Esophagus muscularis mucosa (tissue), 4 donors: ENCODE measurements around the gene MYOM3. TPM values are rescaled to one million over a fixed set of nuclear protein-coding genes. Genes with fewer than 3 reads are reported as not detected.
A peak's percentile ranks its signal among the peaks of the same experiment; 100 is the strongest.

Source experiments
- DNase-seq: peaks from one replicate; pipeline ENCODE4 v3.0.0-alpha.2; 2017; ENCODE audit errors: extremely low spot score
- H3K27ac ChIP-seq, 4 donors: fragments of 200-600 bp; sonication (generic); replicated peaks in 1 of 4; 1 replicate in 3 of 4; 2 replicates in 1 of 4; pipeline ENCODE4 v1.5.1; 2016 to 2019; ENCODE audit warnings: mild to moderate bottlenecking in 1 of 4
- H3K27me3 ChIP-seq, 4 donors: fragments of 200-600 bp; sonication (generic); one replicate each; pipeline versions ENCODE4 v1.5.1 to v1.6.0; 2016 to 2019
- H3K36me3 ChIP-seq, 4 donors: fragments of 200-600 bp; sonication (generic); one replicate each; pipeline ENCODE4 v1.5.1; 2016 to 2019
- H3K4me1 ChIP-seq, 4 donors: fragments of 200-600 bp; sonication (generic); one replicate each; pipeline ENCODE4 v1.5.1; 2016 to 2019
- H3K4me3 ChIP-seq, 4 donors: fragments of 200-600 bp; sonication (generic); 1 replicate in 2 of 4; 2 replicates in 2 of 4; pipeline ENCODE4 v1.5.1; 2016 to 2019; ENCODE audit warnings: mild to moderate bottlenecking in 4 of 4, moderate library complexity in 1 of 4
- H3K9me3 ChIP-seq, 4 donors: fragments of 200-600 bp; sonication (generic); 1 replicate in 3 of 4; 2 replicates in 1 of 4; pipeline ENCODE4 v1.5.1; 2016 to 2019
- CTCF ChIP-seq, 3 experiments: fragments of 200-600 bp in 2 of 3; fragments of 450-650 bp in 1 of 3; sonication (generic) in 2 of 3; IDR thresholded peaks; one replicate each; pipeline ENCODE4 v1.5.1; 2017 to 2019; ENCODE audit warnings: antibody characterized with exemption in 3 of 3, mild to moderate bottlenecking in 2 of 3, moderate library complexity in 1 of 3
- EP300 ChIP-seq: sonication (generic); formaldehyde crosslinking; IDR thresholded peaks from one replicate; pipeline ENCODE4 v1.6.1; 2017; ENCODE audit warnings: antibody characterized with exemption
- POLR2A ChIP-seq: fragments of 450-650 bp; IDR thresholded peaks from one replicate; pipeline ENCODE4 v1.6.1; 2017; ENCODE audit warnings: antibody characterized with exemption, moderate library complexity, mild to moderate bottlenecking, low read depth
- POLR2AphosphoS5 ChIP-seq, 2 donors: sonication (generic); formaldehyde crosslinking; IDR thresholded peaks; one replicate each; pipeline ENCODE4 v1.6.1; 2017; ENCODE audit warnings: antibody characterized with exemption in 2 of 2
- WGBS: methylation state at CpG from one replicate; pipeline ENCODE4 v1.1.5; 2018; 5-methylcytosine and 5-hydroxymethylcytosine counted together
- intact Hi-C: fragments of 100-400 bp; cut with DNase I; formaldehyde crosslinking; loops from one replicate; pipeline ENCODE4 v1.15.1; 2023
- total RNA-seq, 4 donors: library from RNA; depleted of rRNA; stranded (reverse); fragments of >200 nt; gene quantifications; one replicate each; pipeline versions ENCODE4 v1.1.0 to v1.2.1, GENCODE V29; 2016

MYOM3 gene
- total RNA-seq, 4 donors from 2014 or later = 0.17 to 2.5 (median 1.4) TPM

- Histone ChIP-seq H3K36me3 (peaks cover 0 to 41% (median 0%) of the 10 kb centered on the region in 4 donors), H3K9me3 (no peaks in the 10 kb centered on the region), H3K4me1 (peaks cover 23 to 68% (median 41%) of the 10 kb centered on the region in 4 donors), H3K27ac (peak overlapping the region in 3 of 4 donors; percentile 39 to 60 (median 43)), H3K4me3 (no peak overlapping the region), H3K27me3 (no peaks in the 10 kb centered on the region)
- 81% methylated on average over 19 of the region's 22 CpGs for WGBS
- DNase-seq = no peak
- TF ChIP-seq POLR2A (peak; percentile 23), CTCF (IDR thresholded peaks at IDR 0.05) (no peak)
- intact Hi-C loops = loop anchor here (2.0 kb wide), 1 partner anchor 38 kb away; no protein-coding TSS in a partner anchor
Measured at GRCh38 chr1:24108334-24109165, 3.4 kb downstream of the MYOM3 start.

- WGBS = 95% methylated on average over 6 of the region's 18 CpGs
Measured at GRCh38 chr1:24107462-24108138, 4.3 kb downstream of the MYOM3 start.

GRCh38 chr1:24105368-24106160, 6.4 kb downstream of the MYOM3 start:
- Histone ChIP-seq H3K27me3 (no peaks in the 10 kb centered on the region), H3K9me3 (no peaks in the 10 kb centered on the region), H3K27ac (peak overlapping the region in 2 of 4 donors; percentile 41 to 54), H3K4me3 (no peak overlapping the region), H3K4me1 (peaks cover 31 to 62% (median 40%) of the 10 kb centered on the region in 4 donors), H3K36me3 (peaks cover 0 to 41% (median 0%) of the 10 kb centered on the region in 4 donors)
- intact Hi-C loops = no loop called here
- 88% methylated on average over 12 of the region's 19 CpGs for WGBS
- no peak for DNase-seq
- TF ChIP-seq EP300 (no peak), POLR2AphosphoS5 (IDR thresholded peaks at IDR 0.05) (no peak), CTCF (IDR thresholded peaks at IDR 0.05) (no peak), POLR2A (no peak)

More at GRCh38 chr1:24107462-24108138, 4.3 kb downstream of the MYOM3 start:
- no peak for TF ChIP-seq POLR2AphosphoS5 (IDR thresholded peaks at IDR 0.05)
- TF ChIP-seq POLR2A = no peak
- Histone ChIP-seq H3K27me3 (no peaks in the 10 kb centered on the region), H3K27ac (peak overlapping the region in 2 of 4 donors; percentile 43 to 60), H3K36me3 (peaks cover 0 to 41% (median 0%) of the 10 kb centered on the region in 4 donors), H3K4me3 (no peak overlapping the region), H3K4me1 (peaks cover 29 to 74% (median 47%) of the 10 kb centered on the region in 4 donors), H3K9me3 (no peaks in the 10 kb centered on the region)
- DNase-seq = no peak
- intact Hi-C loops = loop anchor here (2.0 kb wide), 1 partner anchor 37 kb away; no protein-coding TSS in a partner anchor

GRCh38 chr1:24104854-24105253, 7.1 kb downstream of the MYOM3 start:
- Histone ChIP-seq H3K27me3 (no peaks in the 10 kb centered on the region), H3K36me3 (peaks cover 0 to 41% (median 0%) of the 10 kb centered on the region in 4 donors), H3K9me3 (no peaks in the 10 kb centered on the region), H3K27ac (peak overlapping the region in 2 of 4 donors; percentile 54 to 63), H3K4me1 (peaks cover 28 to 55% (median 39%) of the 10 kb centered on the region in 4 donors), H3K4me3 (no peak overlapping the region)
- no peak for DNase-seq
- WGBS = no CpG with 5 or more reads among the region's 7 CpGs
- intact Hi-C loops = no loop called here
- no peak for TF ChIP-seq POLR2A
- no peak for TF ChIP-seq EP300
- TF ChIP-seq CTCF (IDR thresholded peaks at IDR 0.05) = no peak
- TF ChIP-seq POLR2AphosphoS5 (IDR thresholded peaks at IDR 0.05) = no peak
